Neuron (in vitro differentiated cells): Measurements from ENCODE around the gene SLFN5.

Experiments used
- H2AFZ ChIP-seq: one replicate; pipeline ENCODE4 v1.6.1; 2013; ENCODE audit warnings: low read depth, mild to moderate bottlenecking, inconsistent platforms, low read length, moderate library complexity
- H3K27me3 ChIP-seq: one replicate; pipeline ENCODE4 v1.6.1; 2013; ENCODE audit warnings: low read length; ENCODE audit not compliant: insufficient read depth
- H3K36me3 ChIP-seq: one replicate; pipeline ENCODE4 v1.6.1; 2013; ENCODE audit warnings: low read length; ENCODE audit not compliant: insufficient read depth
- H3K4me1 ChIP-seq: one replicate; pipeline ENCODE4 v1.6.1; 2013; ENCODE audit warnings: low read length; ENCODE audit not compliant: insufficient read depth
- H3K4me3 ChIP-seq: 2 replicates; pipeline ENCODE4 v1.5.1; 2013; ENCODE audit warnings: mild to moderate bottlenecking, low read length, moderate library complexity
- H3K9me3 ChIP-seq: one replicate; pipeline ENCODE4 v1.6.1; 2013; ENCODE audit warnings: low read length

SLFN5 gene

DNA sequence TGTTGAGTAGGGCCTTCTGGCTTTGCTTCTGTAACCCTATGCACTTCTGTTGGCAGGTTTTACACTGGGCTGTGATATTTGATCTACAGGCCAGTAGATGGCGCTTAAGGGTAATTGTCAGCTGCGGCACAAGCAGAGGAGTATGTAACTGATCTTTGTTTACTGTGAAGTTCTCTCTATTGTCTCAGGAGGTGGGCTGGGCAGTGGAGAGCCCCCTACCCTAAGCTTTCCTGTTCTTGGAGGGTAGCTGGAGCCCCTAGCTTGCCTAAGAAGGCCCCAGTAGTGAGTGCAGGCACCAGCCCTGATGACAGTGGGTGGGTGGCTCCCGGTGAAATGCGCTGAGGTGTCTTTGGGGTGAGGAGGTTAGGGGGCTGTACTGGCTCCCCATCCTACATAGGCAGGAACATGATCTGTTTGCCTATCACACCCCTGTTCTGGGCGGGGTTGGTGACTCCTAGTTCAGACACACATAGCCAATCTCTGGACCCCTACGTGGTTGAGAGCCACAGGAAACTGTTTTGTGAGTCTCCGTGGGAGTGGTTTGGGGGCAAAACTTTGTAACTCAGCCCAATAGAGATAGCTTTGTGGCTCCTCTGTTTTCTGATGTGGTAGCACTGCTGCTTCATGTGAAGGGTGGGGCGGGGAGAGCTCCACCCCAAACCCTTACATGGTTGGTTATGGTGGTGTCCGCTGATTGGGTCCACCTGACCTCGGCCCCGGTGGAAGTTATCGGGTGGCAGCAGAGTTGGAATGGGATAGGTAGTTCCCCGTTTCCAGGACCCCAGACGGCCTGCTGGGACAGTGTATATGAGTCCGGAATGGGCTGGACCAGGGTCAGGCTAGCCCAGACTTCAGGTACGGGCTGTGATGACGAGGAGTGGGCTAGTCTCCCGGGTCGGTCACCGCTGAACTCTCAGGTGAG, 70.2 kb downstream of the SLFN5 start:
- Histone ChIP-seq H3K27me3 (peaks cover 4% of the 10 kb centered on the region), H2AFZ (peak overlapping the region; percentile 18), H3K4me1 (no peaks in the 10 kb centered on the region), H3K4me3 (no peak overlapping the region), H3K9me3 (no peaks in the 10 kb centered on the region), H3K36me3 (no peaks in the 10 kb centered on the region)

DNA sequence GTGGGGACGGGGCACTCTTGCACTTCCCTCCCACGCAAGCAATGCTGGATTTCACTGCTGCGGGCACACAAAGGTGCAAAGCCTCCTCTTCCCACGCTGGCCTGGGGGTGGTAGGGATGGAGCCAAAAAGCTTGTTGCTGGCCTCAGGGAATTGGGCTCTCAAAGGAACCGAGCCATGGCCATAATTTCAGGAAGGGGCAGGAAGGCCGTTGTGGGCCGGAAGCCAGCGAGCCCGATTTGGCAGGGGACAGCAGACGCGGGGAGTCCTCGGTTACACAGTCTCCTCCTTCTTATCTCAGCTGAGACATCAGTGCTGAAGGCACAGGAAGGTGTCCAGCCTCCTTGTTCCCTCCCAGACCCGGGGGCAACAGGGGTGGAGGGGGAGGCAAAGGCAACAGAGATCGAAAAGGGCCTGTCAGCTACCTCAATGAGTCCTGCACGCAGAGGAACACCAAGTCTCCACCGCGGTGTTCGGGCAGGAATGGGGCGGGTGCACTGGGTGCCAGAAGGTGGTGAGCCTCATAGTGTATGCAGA, 71.1 kb downstream of the SLFN5 start:
- Histone ChIP-seq H3K27me3 (peaks cover 4% of the 10 kb centered on the region), H3K9me3 (no peaks in the 10 kb centered on the region), H3K4me3 (no peak overlapping the region), H3K36me3 (no peaks in the 10 kb centered on the region), H3K4me1 (no peaks in the 10 kb centered on the region), H2AFZ (no peak overlapping the region)

DNA sequence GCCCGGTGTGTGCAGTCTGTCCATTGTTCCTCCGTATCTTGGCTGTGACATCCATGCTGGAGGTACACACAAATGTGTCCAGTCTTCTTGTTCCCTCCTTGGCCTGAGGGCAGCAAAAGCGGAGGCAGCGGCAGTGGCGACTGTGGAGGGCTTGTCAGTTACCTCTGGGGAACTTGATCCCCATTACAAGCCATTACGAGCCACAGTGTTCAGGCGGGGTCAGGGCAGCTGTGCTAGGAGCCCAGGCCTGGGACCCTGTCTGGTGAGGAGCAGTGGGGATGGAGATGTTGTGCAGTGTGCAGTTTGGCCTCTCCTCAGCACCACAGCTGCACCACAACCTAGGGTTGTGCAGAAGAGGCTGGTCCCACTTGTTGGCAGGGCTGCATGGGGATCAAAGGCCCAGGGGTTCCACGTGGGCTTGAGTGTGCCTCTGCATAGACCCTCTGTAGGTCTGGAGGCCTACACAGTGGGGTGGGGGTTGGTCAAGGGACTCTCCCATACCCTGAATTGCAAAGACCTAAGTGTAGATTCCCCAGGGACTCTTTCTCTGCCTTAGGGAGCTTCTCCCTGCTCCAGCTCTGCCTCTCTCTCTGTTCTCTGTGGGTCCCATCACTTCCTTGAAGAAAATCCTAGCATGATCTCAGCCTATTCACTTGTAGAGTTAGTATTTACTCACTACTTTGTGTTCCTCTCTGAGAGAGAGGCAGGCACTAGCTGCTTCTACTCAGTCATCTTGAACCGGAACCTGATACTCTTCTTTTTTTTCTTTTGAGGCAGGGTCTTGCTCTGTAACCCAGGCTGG, 71.7 kb downstream of the SLFN5 start:
- no peaks in the 10 kb centered on the region for H3K9me3 ChIP-seq
- no peaks in the 10 kb centered on the region for H3K36me3 ChIP-seq
- H3K4me3 ChIP-seq = no peak overlapping the region
- H3K27me3 ChIP-seq = peaks cover 4% of the 10 kb centered on the region
- no peak overlapping the region for H2AFZ ChIP-seq
- no peaks in the 10 kb centered on the region for H3K4me1 ChIP-seq

DNA sequence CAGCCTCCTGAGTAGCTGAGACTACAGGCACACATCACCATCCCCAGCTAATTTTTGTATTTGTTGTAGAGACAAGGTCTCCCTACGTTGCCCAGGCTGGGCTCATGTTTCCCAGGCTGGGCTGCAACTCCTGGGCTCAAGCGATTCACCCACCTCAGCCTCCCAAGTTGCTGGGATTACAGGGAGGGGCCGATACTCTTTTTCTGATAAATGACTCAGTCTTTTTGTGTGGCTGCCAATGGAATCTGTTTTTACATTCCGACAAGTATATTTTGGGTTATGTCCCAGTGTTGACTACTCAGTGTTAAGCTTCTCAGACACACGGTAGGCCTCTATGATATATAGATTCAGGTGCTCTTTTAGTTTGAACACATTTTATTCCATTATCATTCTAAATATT, 72.4 kb downstream of the SLFN5 start:
- Histone ChIP-seq H3K27me3 (peaks cover 4% of the 10 kb centered on the region), H3K4me1 (no peaks in the 10 kb centered on the region), H3K4me3 (no peak overlapping the region), H3K9me3 (no peaks in the 10 kb centered on the region), H3K36me3 (no peaks in the 10 kb centered on the region), H2AFZ (no peak overlapping the region)

DNA sequence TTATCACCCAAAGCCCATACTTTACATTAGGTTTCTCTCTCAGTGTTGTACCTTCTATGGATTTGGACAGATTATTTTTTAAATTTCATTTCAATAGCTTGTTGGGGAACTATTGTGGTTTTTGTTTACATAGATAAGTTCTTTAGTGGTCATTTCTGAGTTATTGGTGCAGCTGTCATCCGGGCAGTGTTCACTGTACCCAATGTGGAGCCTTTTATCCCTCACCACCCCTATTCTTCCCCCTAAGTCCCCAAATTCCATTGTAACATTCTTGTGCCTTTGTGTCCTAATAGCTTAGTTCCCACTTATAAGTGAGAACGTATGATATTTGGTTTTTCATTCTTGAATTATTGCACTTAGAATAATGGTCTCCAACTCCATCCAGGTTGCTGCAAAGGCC, 73.1 kb downstream of the SLFN5 start:
- no peak overlapping the region for H3K4me3 ChIP-seq
- no peaks in the 10 kb centered on the region for H3K36me3 ChIP-seq
- H3K27me3 ChIP-seq = peaks cover 4% of the 10 kb centered on the region
- H3K4me1 ChIP-seq = no peaks in the 10 kb centered on the region
- no peak overlapping the region for H2AFZ ChIP-seq
- H3K9me3 ChIP-seq = no peaks in the 10 kb centered on the region

DNA sequence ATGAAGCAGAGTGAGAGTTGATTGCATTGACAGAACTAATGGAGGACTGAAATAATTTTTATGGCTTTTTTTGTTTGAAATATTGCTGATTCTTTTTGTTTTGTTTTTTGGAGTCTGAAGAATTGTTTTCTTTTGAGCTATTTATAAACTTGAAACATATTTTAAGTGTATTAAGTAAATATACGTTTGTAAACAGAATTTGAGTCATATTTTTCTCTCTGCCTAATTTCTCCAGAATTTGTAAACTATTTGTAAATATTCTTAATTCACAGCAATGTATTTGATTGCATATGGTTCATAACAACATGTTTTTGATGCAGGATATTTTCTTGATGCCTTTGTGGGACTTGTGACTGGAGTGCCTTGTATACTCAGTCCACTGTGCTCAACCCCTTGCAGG, 79.9 kb downstream of the SLFN5 start:
- no peaks in the 10 kb centered on the region for H3K36me3 ChIP-seq
- no peaks in the 10 kb centered on the region for H3K27me3 ChIP-seq
- H3K4me3 ChIP-seq = no peak overlapping the region
- no peaks in the 10 kb centered on the region for H3K4me1 ChIP-seq
- no peak overlapping the region for H2AFZ ChIP-seq
- H3K9me3 ChIP-seq = peaks cover 6% of the 10 kb centered on the region
